ENCODE measurements around the gene UGT1A8. TPM values are rescaled to one million over a fixed set of nuclear protein-coding genes. Genes with fewer than 3 reads are reported as not detected.

Gene UGT1A8
- total RNA-seq, 2 donors from 2014 or later = not detected

- H3K27me3 Mint-ChIP-seq (ENCODE audit: insufficient read depth) = peaks cover 7% of the 10 kb centered on the region
Observed at GRCh38 chr2:233758849-233759248, 141.4 kb downstream of the UGT1A8 start.

GRCh38 chr2:233760043-233760442 lies 142.6 kb downstream of the UGT1A8 start, which contains the start of gene UGT1A1:
Gene UGT1A1 (plus strand): TSS chr2:233760270. CDS start chr2:233760288, 18 bp downstream.
- TF ChIP-seq CTCF (conservative IDR thresholded peaks at IDR 0.05) = no peak
- no peak for DNase-seq
- Mint-ChIP-seq H3K9me3 (no peaks in the 10 kb centered on the region), H3K4me3 (no peak within 1 kb of the TSS), H3K36me3 (ENCODE audit: low read depth) (no peaks in the 10 kb centered on the region), H3K27ac (no peak within 1 kb of the TSS), H3K4me1 (no peaks in the 10 kb centered on the region), H3K27me3 (ENCODE audit: insufficient read depth) (peaks cover 7% of the 10 kb centered on the region)
- Histone ChIP-seq H3K9ac (ENCODE audit: extremely low read depth, low read length, poor library complexity, severe bottlenecking) (no peak within 1 kb of the TSS), H3K27me3 (ENCODE audit: control insufficient read depth, insufficient read depth, low read length, poor library complexity, severe bottlenecking) (peaks cover 14% of the 10 kb centered on the region), H3K36me3 (ENCODE audit: control insufficient read depth, insufficient read depth, low read length) (no peaks in the 10 kb centered on the region), H3K9me3 (ENCODE audit: control insufficient read depth, low read length) (no peaks in the 10 kb centered on the region), H3K27ac (ENCODE audit: low read depth, low read length) (no peak within 1 kb of the TSS), H3K4me3 (ENCODE audit: low read length) (no peak within 1 kb of the TSS), H3K4me1 (ENCODE audit: control insufficient read depth, insufficient read depth, low read length) (no peaks in the 10 kb centered on the region)
- 90 to 92% methylated on average over 2 to 4 of the region's 6 CpGs for WGBS, 2 experiments (ENCODE audit: insufficient coverage in 1 of 2, insufficient read length in 1 of 2)

More at GRCh38 chr2:233758849-233759248, 141.4 kb downstream of the UGT1A8 start:
- Histone ChIP-seq H3K27ac (ENCODE audit: low read depth, low read length) (no peak overlapping the region), H3K4me1 (ENCODE audit: control insufficient read depth, insufficient read depth, low read length) (no peaks in the 10 kb centered on the region), H3K4me3 (ENCODE audit: low read length) (no peak overlapping the region), H3K9ac (ENCODE audit: extremely low read depth, low read length, poor library complexity, severe bottlenecking) (no peak overlapping the region), H3K36me3 (ENCODE audit: control insufficient read depth, insufficient read depth, low read length) (no peaks in the 10 kb centered on the region), H3K27me3 (ENCODE audit: control insufficient read depth, insufficient read depth, low read length, poor library complexity, severe bottlenecking) (peaks cover 8% of the 10 kb centered on the region), H3K9me3 (ENCODE audit: control insufficient read depth, low read length) (no peaks in the 10 kb centered on the region)
- no peak overlapping the region for H3K4me3 Mint-ChIP-seq
- no peaks in the 10 kb centered on the region for H3K9me3 Mint-ChIP-seq
- H3K36me3 Mint-ChIP-seq (ENCODE audit: low read depth) = no peaks in the 10 kb centered on the region
- WGBS, 2 experiments (ENCODE audit: insufficient coverage in 1 of 2, insufficient read length in 1 of 2) = 85 to 95% methylated on average over 2 of the region's 2 CpGs
- no peak overlapping the region for H3K27ac Mint-ChIP-seq
- H3K4me1 Mint-ChIP-seq = no peaks in the 10 kb centered on the region
- no peak for DNase-seq
- no peak for TF ChIP-seq CTCF (conservative IDR thresholded peaks at IDR 0.05)

- Mint-ChIP-seq H3K4me1 (no peaks in the 10 kb centered on the region), H3K9me3 (no peaks in the 10 kb centered on the region), H3K27me3 (ENCODE audit: insufficient read depth) (peaks cover 7% of the 10 kb centered on the region), H3K27ac (no peak overlapping the region), H3K36me3 (ENCODE audit: low read depth) (no peaks in the 10 kb centered on the region), H3K4me3 (no peak overlapping the region)
- no peaks in the 10 kb centered on the region for H3K9me3 ChIP-seq (ENCODE audit: control insufficient read depth, low read length)
- no peak for TF ChIP-seq CTCF (conservative IDR thresholded peaks at IDR 0.05)
- H3K36me3 ChIP-seq (ENCODE audit: control insufficient read depth, insufficient read depth, low read length) = no peaks in the 10 kb centered on the region
- H3K9ac ChIP-seq (ENCODE audit: extremely low read depth, low read length, poor library complexity, severe bottlenecking) = no peak overlapping the region
- WGBS, 2 experiments (ENCODE audit: insufficient coverage in 1 of 2, insufficient read length in 1 of 2) = 86 to 97% methylated on average over 4 of the region's 4 CpGs
- H3K27me3 ChIP-seq (ENCODE audit: control insufficient read depth, insufficient read depth, low read length, poor library complexity, severe bottlenecking) = peaks cover 14% of the 10 kb centered on the region
- no peak for DNase-seq
- H3K27ac ChIP-seq (ENCODE audit: low read depth, low read length) = no peak overlapping the region
- no peak overlapping the region for H3K4me3 ChIP-seq (ENCODE audit: low read length)
- H3K4me1 ChIP-seq (ENCODE audit: control insufficient read depth, insufficient read depth, low read length) = no peaks in the 10 kb centered on the region
Observed at GRCh38 chr2:233761040-233761769, 143.8 kb downstream of the UGT1A8 start.
